HG03095 (cell line): ENCODE results near the gene LPCAT2.

Experiments used
- ATAC-seq: cut with Tn5 transposase; IDR thresholded peaks from one replicate; pipeline ENCODE4 v1.9.1; 2021; ENCODE audit warnings: moderate library complexity; ENCODE audit not compliant: unreplicated experiment

Gene LPCAT2

DNA sequence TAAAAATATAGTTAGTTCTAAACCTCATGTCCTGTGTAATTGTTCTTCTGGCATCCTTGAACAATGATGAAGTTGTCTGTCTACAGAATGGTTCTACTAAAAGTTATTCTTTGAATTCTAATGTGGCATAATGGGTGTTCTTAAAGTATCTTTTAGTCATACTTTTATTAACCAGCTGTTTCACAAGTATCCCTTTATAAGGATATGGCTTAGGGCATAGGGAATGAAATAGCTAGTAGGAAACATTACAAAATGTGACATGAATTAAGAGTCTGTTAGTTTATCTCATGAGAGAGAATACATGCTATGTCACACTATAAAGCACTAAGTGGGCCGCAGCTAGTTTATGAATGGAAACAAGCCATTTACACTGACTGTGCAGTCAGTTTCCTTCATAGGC, 31.3 kb downstream of the LPCAT2 start:
- ATAC-seq, result no peak

DNA sequence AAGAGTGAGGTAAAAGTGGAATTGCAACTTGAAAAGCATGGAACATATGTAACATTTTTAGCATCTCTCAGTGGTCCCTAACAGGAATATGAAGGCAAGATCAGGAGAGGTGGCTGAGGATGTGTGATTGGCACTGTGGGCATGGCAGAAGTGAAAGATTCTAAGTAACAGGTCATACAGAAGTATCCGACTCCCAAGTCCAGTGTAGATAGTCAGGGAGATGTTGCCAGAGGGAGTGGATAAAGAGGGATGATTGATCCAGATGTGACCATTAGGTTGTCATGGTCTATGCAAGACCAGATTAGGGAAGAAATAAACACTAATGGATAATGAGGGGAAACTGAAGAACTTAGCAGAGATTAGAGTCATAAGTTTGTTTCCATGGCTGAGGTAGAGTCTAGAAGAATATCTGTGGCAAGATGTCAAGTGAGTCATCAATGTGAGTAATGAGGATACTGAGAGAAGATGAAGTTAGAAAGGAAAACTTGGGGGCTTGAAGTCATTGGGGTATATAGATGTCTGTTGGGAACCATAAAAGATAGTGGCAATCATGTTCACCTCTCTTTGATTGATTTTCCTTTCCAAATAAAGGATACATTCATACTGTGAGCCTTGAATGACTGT, 33.7 kb downstream of the LPCAT2 start:
- no peak for ATAC-seq

DNA sequence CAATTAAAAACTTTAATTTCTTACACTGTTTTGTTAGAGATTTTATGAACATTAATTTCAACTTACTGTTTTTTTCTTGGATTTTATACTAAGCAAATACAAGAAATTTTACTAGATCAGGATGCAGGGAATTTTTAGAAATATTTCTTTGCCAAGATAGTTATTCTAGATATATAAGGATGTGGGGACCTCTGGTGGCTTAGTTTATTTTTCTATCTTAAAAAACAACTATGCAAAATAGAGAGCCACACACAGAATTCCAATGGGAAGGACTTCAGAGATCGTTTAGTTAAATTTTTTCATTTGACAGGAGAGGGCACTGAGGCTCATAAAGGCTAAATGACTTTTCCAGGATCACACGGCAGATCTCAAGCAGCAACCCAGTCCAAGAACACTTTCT, 34.6 kb downstream of the LPCAT2 start:
- ATAC-seq, result no peak

DNA sequence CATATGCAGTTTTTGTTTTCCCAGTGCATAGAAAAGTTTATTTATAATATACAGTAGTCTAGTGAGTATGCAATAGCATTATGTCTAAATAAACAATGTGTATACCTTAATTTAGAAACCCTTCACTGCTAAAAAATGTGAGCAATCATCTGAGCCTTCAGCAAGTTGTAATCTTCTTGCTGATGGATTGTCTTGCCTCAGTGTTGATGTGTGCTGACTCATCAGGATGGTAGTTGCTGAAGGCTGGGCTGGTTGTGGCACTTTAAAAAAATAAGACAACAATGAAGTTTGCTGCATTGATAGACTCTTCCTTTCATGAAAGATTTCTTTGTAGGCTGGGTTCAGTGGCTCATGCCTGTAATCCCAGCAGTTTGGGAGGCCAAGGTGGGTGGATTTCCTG, 43.7 kb downstream of the LPCAT2 start:
- no peak for ATAC-seq

DNA sequence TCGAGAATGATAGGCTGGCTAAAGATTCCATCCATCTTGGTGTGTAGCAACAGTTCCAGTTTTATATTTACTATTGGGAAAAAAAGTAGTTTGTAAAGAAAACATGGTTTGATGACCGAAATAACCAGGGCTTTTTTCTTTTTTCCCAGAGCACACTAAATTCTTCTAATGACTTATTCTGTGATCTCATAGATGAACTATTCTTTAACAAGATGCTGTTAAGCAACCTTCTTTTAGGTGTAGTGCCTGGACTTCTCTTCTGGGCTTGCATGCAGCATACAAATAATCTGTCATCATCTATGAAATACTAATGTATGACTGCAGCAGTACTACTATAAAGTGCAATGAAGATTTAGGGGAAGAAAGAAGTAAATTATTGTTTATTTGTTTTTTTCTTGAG, 46.6 kb downstream of the LPCAT2 start:
- ATAC-seq, result no peak

DNA sequence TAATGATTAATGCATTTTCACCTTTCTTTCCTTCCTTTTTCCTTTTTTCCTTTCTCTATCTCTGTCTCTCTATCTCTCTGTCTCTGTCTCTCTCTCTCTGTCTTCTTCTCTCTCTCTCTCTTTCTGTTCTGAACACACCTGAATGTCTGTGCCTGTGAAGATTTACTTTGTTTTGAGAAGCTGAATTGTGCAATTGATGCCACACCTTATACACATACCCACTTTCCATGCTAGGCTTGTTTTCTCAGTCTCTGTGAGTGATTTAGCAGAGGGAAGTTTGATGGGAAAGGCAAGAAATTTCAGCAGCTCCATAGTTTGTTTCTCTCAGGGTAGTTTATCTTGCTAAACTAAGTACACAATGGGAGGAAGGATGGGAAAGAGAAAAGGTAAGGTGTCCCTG, 48.3 kb downstream of the LPCAT2 start:
- ATAC-seq, result no peak

DNA sequence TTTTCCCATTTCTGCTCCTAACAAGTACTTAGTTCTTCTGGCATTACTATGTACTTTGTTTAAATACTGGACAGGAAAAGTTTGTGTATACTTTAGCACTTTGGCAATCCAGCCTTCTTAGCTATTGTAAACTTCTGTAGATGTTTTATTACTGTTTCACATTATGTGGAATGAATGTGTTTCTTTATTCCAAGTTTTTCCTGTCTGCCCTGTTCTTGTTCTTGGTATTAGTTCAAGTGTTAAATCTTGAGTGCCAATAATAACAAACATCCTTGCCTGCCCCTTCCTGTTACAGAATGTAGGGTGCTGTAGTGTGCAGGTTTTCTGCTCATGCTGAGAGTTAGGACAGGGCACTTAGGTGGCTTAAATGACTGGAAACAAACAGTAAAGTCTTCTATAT, 50.4 kb downstream of the LPCAT2 start:
- ATAC-seq, result no peak

DNA sequence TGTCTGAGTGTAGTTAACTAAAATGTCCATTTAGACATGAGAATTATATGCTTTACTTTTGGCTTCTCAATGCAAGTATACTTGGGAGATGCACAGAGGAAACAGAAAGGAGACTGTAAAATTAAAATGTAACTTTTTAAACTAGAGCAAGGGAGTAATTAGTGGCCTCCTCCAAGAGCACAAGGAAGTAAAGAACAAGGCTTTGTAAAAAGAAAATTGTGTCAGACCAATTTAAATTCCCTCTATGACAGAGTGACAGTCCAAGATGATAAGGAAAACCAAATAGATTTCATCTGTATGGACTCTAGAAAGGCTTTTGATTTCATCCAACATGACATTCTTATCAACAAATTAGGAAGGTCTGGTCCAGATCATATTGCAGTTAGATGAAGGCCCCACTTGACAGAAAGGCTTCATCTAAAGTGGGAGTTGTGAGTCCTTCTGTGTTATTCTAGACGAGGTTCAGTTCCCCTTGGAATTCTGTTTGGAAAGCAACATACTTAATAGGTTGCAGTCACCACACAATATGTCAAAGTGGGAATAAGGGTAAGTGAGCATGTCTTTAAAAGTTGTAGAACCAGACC, 51.2 kb downstream of the LPCAT2 start:
- ATAC-seq, result no peak

DNA sequence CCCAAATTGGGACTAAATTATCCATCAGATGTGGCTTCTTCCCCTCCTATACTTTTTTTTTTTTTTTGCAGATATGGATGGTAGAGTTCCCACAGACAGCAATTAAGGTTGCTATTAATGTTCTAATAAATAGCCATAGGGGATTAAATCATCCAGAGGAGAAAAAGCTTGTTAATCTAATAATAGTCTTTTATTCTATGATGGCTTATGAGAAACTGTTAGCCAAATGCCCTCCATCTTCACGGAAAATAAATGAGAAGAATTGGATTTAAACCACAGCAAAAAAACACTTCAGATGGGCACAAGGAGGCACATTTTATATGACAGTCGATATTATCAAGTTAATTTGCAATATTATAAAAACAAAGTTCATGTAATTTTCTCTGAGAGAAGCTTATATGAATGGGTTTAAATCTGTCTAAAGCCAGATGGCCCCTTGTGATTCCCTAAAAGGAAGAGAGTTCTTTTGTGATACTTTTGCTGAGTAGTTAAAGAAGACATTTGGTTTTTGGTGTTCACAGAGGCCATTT, 52.5 kb downstream of the LPCAT2 start:
- no peak for ATAC-seq

DNA sequence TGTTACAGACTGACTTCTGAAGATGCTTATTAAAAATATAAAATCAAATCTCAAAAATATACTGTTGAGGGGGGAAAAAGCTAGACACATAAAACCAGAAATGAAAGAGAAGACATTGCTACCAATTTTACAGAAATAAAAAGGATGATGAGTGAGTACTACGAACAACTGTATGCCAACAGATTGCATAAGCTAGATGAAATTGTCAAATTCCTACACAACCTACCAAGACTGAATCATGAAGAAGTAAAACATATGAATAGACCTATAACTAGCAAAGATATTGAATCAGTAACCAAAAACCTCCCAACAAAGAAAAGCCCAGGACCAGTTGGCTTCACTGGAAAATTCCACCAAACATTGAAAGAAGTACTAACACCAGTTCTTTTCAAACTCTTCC, 54.1 kb downstream of the LPCAT2 start:
- ATAC-seq, result no peak

DNA sequence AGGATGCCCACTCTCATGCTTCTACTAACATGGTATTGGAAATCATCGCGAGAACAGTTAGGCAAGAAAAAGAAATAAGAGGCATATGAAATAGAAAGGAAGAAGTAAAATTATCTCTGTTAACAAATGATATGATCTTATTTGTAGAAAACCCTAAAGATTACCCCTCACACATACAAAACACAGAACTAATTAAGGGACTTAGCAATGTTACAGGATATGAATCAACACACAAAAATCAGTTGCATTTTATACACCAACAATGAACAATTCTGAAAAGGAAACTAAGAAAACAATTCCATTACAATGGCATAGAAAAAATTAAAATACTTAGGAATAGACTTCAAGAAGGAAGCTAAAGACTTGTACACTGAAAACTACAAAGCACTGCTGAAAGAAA, 54.9 kb downstream of the LPCAT2 start:
- no peak for ATAC-seq

DNA sequence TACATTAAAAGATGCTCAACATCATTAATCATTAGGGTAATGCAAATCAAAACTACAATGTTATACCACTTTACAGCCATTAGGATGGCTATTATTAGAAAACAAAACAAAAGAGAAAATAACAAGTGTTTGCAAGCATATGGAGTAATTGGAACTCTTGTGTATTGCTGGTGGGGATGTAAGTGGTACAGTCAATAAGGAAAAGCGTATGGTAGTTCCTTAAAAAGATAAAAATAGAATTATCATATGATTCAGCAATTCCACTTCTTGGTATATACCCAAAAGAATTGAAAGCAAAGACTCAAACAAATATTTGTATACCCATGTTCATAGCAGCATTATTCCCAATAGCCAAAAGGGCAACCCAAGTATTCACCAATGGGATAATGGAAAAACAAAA, 56.2 kb downstream of the LPCAT2 start:
- no peak for ATAC-seq

DNA sequence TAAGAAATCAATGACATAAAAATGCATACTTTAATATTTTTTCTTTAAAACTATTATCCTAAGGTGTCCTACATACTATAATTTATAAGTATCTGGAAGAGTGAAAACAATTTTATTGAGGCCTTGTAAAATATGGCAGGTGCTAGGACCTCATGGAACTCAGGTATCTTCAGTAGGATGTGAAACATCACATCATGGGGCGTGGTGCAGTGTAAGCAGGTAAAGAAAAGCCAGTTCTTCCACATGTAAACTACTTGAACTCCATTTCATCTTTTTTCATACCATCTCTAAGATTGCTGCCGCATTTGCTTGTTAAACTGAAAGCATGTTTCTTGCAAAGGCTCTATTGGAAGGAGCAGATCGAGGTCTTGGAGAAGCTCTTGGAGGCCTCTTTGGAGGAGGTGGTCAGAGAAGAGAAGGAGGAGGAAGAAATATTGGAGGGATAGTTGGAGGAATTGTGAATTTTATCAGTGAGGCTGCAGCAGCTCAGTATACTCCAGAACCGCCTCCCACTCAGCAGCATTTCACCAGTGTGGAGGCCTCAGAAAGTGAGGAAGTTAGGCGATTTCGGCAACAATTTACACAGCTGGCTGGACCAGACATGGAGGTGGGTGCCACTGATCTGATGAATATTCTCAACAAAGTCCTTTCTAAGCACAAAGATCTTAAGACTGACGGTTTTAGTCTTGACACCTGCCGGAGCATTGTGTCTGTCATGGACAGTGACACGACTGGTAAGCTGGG, 57.7 kb downstream of the LPCAT2 start, which contains the start of gene CAPNS2:
TSS of gene CAPNS2 (plus strand) at position 253 of the 744 bp plus-strand sequence. CDS start at position 326, 73 bp downstream.
- ATAC-seq, result no peak

DNA sequence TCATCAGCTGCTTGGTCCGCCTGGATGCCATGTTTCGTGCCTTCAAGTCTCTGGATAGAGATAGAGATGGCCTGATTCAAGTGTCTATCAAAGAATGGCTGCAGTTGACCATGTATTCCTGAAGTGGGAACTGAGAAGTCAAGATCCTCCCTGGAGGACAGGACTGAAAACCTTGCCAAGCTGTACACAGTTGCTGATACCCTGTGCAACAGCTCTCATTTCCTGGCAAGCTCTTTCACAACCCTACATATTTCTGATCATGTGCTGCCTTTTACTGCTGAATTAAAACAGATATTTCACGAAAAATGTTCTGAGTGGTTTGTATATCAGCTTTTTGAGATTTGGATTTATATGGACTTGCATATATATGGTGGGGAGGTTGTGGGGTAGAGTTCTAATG, 58.5 kb downstream of the LPCAT2 start:
- no peak for ATAC-seq

DNA sequence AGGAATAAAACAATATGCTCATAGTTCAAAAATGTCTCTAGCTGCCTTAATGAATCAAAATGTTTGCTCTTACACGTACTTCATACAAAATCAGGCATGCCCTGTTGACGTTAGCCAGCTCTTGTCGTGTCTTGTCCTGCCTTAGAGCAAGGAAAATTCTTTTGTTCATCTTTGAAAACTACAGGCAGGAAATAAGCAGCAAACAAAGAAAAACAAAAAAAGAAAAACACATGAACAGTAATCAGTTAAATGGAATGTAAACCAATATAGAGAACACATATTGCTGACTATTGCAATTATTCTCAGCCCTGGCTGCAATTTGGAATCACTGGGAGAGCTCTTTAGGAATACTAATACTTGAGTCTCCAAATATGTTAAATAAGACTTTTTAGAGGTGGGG, 59.3 kb downstream of the LPCAT2 start:
- ATAC-seq, result no peak

DNA sequence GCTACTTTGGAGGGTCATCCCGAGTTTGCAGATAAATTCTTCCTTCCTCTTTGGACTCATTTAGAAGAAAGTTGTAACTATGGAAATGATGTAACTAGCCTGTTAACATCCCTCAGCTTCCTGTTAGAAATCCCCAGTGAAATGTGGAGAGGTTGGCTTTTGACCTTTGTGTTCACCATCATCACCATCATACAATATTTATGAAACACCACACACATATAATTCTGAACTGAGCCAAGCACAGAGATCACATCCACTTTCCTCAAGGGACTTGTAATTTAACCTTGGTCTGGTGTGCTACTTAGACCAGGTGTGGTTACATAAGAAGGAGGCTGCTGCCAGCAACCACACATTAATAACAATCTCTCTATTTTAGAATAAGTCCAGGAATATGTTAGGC, 60.2 kb downstream of the LPCAT2 start:
- ATAC-seq, result no peak

DNA sequence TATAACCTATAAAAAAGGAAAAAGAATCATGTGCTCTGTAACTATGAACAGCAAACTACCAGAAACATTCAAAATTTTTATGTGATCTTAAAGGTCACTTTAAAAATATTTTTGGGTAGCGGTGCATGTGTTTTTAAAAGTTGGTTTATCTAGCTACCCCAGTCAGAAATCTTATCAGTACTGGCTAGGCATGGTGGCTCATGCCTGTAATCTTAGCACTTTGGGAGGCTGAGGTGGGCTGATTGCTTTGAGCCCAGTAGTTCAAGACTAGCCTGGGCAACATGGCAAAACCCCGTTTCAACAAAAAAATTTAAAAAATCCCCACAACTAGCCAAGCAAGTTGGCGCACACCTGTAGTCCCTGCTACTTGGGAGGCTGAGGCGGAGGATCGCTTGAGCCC, 61.3 kb downstream of the LPCAT2 start:
- ATAC-seq, result no peak

DNA sequence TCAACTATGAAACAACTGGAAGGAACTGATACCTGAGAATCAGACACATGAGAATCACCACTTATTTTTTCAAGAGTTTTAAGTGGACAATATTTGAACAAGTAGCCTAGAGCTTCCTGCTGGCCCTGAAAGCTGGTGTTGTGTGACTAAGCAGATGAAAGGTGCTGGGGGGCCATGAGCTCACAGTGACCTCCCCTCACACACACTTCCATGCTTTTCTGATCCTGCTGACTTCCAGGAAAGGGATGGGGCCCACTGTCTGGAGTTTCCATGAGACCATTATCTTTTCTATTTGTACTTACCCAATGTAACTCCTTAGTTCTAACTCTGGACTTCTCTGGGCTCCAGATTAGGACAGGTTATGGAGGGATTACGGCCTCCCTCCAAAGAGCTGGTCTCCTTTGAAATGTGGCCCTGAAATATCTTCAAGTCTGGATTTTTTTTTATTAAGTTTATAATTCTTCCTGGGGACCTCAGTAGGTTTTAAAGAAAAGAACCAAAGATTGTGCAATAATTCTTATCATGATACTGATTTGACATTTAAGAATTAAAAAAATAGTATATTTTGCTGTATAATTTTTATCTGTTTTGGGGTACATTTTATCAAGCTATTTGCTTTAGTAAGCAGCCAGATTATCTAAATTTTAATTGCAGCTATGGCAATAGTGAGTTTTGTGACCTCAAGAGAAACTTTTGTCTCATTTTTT, 62.5 kb downstream of the LPCAT2 start:
- ATAC-seq, result no peak

DNA sequence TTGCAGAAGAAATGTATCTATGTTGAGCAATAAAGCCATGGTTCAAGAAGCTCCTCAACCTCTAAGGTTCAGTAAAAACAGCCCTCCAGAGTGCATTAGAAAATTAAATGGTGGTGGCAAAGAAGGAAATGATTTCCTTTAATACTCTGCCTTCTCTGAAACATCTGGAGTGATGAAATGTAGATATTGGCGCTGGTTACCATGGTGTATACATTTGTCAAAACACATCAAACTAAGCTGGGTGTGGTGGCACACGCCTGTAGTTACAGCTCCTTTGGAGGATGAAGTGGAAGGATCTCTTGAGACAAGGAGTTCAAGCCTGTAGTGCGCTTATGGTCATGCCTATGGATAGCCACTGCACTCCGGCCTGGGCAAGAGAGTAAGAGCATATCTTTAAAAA, 63.6 kb downstream of the LPCAT2 start:
- ATAC-seq, result no peak

DNA sequence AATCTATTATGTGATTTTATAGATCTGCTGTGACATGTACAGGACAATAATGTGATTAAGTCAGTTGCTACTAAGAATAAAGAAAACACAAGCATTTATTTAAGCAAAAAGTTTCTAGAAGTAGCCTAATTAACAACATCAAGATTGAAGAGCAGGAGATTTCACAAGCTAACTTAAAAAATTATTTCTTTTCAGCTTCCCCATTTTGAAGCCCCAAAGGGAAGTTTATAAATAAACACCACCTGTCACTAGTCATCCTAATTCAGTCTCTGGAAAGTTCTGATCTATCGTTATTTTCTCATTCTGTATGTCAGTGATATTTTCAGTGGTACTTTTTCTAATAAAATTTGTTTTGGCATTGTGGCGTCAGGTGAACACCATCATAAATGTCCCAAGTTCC, 65.9 kb downstream of the LPCAT2 start:
- no peak for ATAC-seq

DNA sequence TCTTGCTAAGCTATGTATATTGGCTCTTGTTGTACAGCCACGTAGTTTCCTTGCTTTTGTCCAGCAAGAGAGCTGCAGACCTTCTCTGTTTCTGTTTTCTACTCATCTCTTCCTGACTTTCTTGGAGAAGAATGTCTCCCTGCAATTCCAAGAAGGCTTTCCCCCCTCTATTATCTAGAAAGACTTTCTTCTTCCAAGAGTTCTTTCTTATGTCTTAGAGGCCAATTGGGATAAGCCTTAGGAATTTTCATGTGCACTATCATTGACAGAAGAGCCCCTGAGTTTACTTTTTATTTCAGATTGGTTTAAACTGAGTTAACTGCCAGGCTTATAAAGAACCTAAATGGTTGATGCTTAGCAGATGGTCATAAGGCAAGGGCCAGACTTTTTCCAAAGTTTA, 66.6 kb downstream of the LPCAT2 start:
- ATAC-seq, result no peak

DNA sequence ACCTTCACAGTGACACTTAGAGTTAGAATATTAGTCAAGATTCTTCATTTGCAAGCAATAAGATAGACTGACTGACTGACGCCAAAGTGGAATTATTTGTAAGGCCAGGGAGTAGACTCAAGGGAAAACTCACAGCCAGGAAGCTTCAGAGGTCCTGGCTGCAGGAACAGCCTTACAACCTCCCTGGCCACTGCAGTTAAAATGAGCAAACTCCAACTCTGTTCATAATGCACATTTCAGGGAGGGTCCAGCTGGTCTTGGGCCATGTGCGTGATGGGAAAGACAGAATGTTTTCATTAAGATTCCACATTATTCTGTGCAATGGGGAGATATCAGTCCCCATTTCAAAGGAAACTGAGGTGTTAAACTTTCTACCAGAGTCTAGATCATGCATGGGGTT, 67.5 kb downstream of the LPCAT2 start:
- ATAC-seq, result no peak
